22Rv1 (cell line): ENCODE results near the gene DHRS11.

ENCODE experiments used
- H3K27ac ChIP-seq: fragments of 450-650 bp; 2 replicates; pipeline ENCODE4 v1.5.1; 2017
- CTCF ChIP-seq: fragments of 450-650 bp; IDR thresholded peaks from 2 replicates; pipeline ENCODE4 v1.5.1; 2017; ENCODE audit warnings: mild to moderate bottlenecking
- ZFX ChIP-seq: fragments of 450-650 bp; IDR thresholded peaks from 2 replicates; pipeline ENCODE4 v1.6.1; 2017; ENCODE audit warnings: antibody characterized with exemption, borderline replicate concordance

Gene DHRS11

GRCh38 chr17:36609498-36609862 lies 17.8 kb downstream of the DHRS11 start:
- no peak overlapping the region for H3K27ac ChIP-seq
- TF ChIP-seq CTCF (peak; percentile 18; the same call in 1 of the 2 replicates), ZFX (no peak)

DNA sequence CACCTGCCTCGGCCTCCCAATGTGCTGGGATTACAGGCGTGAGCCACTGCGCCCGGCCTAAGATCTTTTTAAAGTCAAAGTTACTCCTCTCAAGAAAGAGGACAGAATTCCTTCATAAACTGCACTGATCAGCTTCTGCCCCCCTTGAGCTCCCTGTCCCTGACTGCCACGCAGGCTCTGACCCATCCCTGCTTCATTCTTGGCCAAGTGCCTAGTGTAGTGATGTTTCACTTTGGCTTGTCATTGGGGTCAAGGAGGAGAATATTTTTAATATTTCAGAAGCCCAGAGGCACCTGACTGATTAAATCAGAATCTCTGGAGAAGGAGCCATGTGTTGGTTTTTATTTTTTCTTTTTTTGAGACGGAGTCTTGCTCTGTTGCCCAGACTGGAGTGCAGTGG lies 18.8 kb downstream of the DHRS11 start:
- TF ChIP-seq CTCF (no peak), ZFX (no peak)
- H3K27ac ChIP-seq: no peak overlapping the region

- H3K27ac ChIP-seq: no peak overlapping the region
- TF ChIP-seq CTCF (no peak), ZFX (no peak)
These were observed 19.8 kb downstream of the DHRS11 start for GRCh38 chr17:36611345-36612072.

DNA sequence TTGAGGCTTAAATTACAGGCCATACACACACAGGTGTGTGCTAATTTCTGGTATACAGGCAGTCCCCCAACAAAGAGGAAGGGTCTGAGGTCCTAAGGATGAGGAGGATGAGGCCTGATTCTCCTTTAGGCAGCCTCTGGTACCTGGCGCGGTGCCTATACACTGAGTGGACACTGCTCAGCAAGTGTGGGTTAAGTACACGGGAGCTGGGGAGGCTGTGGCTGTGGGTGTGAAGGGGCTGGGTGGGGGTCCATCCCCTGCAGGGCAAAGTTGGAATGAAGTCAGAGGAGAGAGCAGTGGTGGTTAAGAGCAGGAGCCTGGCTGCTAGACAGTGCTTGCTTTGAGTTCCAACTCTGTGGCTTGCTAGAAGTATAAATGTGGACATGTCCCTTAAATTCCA lies 20.6 kb downstream of the DHRS11 start:
- no peak overlapping the region for H3K27ac ChIP-seq

DNA sequence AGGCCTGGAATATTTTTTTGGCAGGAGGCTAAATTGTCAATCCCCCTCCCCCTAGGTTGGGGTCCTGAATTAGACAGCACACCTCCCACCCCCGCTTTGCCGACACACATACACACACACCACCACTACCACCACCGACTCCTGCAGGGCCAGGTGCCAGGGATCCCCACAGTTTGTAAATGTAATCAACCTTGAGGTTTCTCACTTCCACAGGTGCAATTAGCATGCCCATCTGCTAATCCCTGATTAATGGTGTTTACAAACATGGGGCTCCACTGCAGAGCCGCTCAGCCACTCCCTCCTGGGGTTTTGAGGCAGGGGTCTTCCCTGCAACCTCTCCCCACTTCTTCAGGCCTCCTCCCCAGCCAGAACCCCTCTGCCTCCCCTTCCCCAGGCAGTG lies 21.5 kb downstream of the DHRS11 start:
- H3K27ac ChIP-seq: no peak overlapping the region
- TF ChIP-seq CTCF (no peak), ZFX (no peak)

More for the DNA sequence above, 20.6 kb downstream of the DHRS11 start:
- TF ChIP-seq CTCF (no peak), ZFX (no peak)

DNA sequence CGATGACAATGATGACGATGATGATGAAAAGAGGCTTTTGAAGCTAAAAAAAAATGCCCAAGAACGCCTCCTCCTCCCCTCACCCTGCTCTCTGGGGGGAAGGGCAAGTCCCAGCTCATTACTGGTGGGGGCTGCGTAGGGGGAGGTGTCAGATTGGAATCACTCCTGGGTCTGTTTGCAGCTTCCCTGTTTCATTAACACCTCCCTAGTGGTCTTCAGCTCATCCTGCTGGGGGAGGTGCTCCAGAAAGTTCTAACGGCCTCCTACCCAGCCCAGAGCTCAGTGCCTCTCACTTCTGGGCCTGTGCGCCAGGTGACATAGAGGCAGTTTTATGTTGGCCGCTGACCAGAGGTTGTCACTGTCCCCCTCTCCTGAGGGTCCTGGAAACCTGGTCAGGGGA lies 22.4 kb downstream of the DHRS11 start:
- H3K27ac ChIP-seq: no peak overlapping the region
- TF ChIP-seq CTCF (no peak), ZFX (no peak)

DNA sequence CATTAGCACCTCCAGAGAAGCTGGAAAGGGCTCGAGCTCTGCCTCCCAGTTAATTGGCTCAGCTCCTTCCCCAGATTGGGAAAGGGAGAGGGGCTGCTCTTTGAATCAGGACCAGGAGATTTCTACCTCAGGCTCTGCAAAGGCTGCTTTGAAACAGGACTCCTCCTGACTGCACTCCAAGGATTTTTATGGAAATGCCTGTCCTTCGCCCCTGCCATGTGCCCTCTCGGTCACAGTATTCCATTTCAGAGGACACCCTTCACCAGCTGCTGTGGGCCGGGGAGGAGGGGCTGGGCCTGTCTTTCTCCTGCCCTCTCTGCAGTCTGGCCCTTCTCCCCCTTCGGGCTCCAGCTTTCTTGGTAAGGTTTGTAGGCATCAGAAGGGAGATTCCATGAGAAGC lies 23.3 kb downstream of the DHRS11 start:
- no peak overlapping the region for H3K27ac ChIP-seq
- TF ChIP-seq CTCF: no peak
- no peak for TF ChIP-seq ZFX
